PFSK-1 (cell line): ENCODE data around the gene PDCD2L. TPM values are rescaled to one million over a fixed set of nuclear protein-coding genes. Genes with fewer than 3 reads are reported as not detected.
A peak's percentile ranks its signal among the peaks of the same experiment; 100 is the strongest.

Source experiments
- FOXP2 ChIP-seq: optimal IDR thresholded peaks from 2 replicates; pipeline ENCODE3; 2011; ENCODE audit warnings: borderline replicate concordance, control low read depth, inconsistent platforms; ENCODE audit not compliant: insufficient read depth; ENCODE audit errors: extremely low read length, extremely low read depth
- POLR2AphosphoS5 ChIP-seq: IDR thresholded peaks from 2 replicates; pipeline ENCODE4 v1.6.1; 2012; ENCODE audit warnings: low read depth, mild to moderate bottlenecking, control low read depth, low read length, moderate library complexity
- SIN3A ChIP-seq: IDR thresholded peaks from 2 replicates; pipeline ENCODE4 v1.6.1; 2012; ENCODE audit warnings: mild to moderate bottlenecking, low read length, moderate library complexity, borderline replicate concordance; ENCODE audit not compliant: insufficient read depth
- TAF1 ChIP-seq: IDR thresholded peaks from 2 replicates; pipeline ENCODE4 v1.6.1; 2012; ENCODE audit warnings: low read length, control low read depth, borderline replicate concordance; ENCODE audit not compliant: insufficient read depth
- polyA plus RNA-seq: library from polyadenylated mRNA; unstranded; fragments of >200 nt; gene quantifications from one replicate; pipeline ENCODE4 v1.2.1, GENCODE V29; 2012; ENCODE audit warnings: low read depth, missing spikeins; ENCODE audit not compliant: insufficient read length
- TF ChIP-seq, protein P1 (sequence below), 2 experiments: IDR thresholded peaks; 2 replicates each; pipeline versions ENCODE4 v1.6.1 to v1.8.0; 2011 to 2012; ENCODE audit warnings: low read depth in 2 of 2, low read length in 2 of 2, control low read depth in 1 of 2, inconsistent platforms in 1 of 2, mild to moderate bottlenecking in 1 of 2, moderate library complexity in 1 of 2; ENCODE audit not compliant: insufficient read depth in 1 of 2

Gene PDCD2L, protein sequence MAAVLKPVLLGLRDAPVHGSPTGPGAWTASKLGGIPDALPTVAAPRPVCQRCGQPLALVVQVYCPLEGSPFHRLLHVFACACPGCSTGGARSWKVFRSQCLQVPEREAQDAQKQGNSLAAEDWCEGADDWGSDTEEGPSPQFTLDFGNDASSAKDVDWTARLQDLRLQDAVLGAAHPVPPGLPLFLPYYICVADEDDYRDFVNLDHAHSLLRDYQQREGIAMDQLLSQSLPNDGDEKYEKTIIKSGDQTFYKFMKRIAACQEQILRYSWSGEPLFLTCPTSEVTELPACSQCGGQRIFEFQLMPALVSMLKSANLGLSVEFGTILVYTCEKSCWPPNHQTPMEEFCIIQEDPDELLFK
- 13.8 TPM for polyA plus RNA-seq

DNA sequence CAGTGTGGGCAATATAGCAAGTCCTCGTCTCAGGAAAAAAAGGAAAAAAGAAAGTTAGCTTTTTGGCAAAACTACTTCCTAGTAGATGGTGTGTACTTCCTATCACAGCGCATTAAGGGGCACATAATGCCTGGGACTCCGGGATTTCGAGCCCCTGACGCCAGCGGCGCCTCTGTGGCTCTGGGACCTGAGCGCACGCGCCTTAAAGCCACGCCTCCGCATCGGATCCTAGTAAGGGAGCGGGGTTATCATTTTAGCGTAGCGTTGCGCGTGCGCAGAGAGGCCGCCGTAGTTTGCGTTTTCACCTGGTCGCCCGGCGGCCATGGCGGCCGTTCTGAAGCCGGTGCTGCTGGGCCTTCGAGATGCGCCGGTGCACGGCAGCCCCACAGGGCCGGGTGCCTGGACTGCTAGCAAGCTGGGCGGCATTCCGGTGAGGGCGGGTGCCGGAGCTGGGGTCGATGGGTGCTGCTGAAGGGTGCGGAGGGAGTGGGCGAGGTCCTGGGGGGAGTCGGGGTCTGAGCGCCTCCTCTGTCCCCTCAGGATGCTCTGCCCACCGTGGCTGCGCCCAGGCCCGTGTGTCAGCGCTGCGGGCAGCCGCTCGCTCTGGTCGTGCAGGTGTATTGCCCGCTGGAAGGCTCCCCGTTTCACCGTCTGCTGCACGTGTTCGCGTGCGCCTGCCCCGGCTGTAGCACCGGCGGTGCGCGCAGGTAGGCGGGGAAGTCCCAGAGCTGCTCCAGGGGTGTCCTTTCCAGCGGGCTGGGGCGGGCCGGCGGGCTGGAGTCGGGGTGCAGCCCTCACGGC is at the start of gene PDCD2L:
PDCD2L (plus strand) TSS at position 291 of the 801 bp plus-strand sequence; CDS start at position 323, 32 bp downstream.
- TF ChIP-seq TAF1 (peak; percentile 57; the same call in 1 of the 2 replicates), FOXP2 (peak; percentile 80), POLR2AphosphoS5 (0 out of 2 replicates have a peak, but pooled peaks have one; percentile 73), SIN3A (no peak)
- TF ChIP-seq, protein P1, sequence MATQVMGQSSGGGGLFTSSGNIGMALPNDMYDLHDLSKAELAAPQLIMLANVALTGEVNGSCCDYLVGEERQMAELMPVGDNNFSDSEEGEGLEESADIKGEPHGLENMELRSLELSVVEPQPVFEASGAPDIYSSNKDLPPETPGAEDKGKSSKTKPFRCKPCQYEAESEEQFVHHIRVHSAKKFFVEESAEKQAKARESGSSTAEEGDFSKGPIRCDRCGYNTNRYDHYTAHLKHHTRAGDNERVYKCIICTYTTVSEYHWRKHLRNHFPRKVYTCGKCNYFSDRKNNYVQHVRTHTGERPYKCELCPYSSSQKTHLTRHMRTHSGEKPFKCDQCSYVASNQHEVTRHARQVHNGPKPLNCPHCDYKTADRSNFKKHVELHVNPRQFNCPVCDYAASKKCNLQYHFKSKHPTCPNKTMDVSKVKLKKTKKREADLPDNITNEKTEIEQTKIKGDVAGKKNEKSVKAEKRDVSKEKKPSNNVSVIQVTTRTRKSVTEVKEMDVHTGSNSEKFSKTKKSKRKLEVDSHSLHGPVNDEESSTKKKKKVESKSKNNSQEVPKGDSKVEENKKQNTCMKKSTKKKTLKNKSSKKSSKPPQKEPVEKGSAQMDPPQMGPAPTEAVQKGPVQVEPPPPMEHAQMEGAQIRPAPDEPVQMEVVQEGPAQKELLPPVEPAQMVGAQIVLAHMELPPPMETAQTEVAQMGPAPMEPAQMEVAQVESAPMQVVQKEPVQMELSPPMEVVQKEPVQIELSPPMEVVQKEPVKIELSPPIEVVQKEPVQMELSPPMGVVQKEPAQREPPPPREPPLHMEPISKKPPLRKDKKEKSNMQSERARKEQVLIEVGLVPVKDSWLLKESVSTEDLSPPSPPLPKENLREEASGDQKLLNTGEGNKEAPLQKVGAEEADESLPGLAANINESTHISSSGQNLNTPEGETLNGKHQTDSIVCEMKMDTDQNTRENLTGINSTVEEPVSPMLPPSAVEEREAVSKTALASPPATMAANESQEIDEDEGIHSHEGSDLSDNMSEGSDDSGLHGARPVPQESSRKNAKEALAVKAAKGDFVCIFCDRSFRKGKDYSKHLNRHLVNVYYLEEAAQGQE (IDR thresholded peaks at IDR 0.05; ENCODE audit: insufficient read depth in 1 of 2, low read depth in 2 of 2, low read length in 2 of 2), result no peak

DNA sequence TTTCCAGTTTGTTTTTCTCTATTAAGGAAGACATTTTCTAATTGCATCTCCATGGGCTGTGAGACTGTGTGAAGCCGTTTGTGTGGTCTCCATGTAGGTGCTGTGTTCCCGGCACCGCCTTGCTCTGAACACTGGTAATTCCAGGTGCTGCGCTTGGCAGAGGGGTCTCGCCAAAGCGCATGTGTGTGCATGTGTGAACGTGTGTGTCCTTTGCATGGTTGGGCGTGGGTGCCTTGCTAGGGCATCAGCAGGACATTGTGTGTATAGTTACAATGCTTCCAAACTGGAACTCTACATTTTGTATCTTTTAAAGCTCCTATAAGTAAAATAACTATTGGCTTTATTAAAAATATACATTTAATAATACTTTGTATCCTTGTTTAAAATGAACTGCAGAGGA is 49.0 kb upstream of the PDCD2L start:
- TF ChIP-seq POLR2AphosphoS5 (no peak), FOXP2 (no peak), TAF1 (no peak), SIN3A (no peak)
- TF ChIP-seq, protein P1 (IDR thresholded peaks at IDR 0.05; ENCODE audit: insufficient read depth in 1 of 2, low read depth in 2 of 2, low read length in 2 of 2), result no peak

DNA sequence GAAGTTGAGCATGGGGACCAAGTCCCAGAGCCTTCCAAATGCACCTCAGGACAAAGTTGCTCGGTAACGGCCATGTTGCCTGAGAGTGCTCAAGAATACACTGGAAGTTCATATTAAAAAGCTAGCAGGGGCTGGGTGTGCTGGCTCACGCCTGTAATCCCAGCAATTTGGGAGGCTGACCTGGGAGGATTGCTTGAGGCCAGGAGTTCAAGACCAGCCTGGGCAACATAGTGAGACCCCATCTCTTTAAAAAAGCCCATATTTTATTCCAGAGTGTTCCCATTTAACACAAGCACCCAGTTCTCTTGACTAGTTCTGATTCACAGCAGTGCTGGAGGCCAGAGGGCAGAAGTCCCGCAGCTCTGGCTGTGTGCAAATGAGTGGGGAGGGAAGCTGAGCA is 47.3 kb upstream of the PDCD2L start:
- TF ChIP-seq POLR2AphosphoS5, result no peak
- TF ChIP-seq SIN3A, result no peak
- no peak for TF ChIP-seq TAF1
- TF ChIP-seq, protein P1 (IDR thresholded peaks at IDR 0.05; ENCODE audit: insufficient read depth in 1 of 2, low read depth in 2 of 2, low read length in 2 of 2), result no peak
- TF ChIP-seq FOXP2, result no peak

DNA sequence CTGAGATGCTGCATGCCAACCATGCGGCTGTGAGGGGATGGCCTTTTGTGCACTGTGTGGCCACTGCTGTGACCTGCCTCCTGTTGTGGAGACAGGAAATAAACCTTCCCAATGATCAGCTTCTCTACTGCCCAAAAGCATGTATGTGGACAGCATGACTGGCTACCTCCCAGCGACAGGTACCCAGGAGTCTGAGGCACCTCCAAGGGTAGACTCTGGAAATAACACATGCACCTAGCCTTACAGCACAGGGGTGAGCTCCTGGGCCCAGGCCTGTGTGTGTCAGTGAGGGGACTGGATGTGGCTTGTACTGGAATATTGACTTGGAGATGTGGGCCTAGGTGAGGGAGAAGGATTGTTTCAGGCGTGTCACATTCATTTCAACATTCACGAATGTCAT is 46.8 kb upstream of the PDCD2L start:
- no peak for TF ChIP-seq FOXP2
- TF ChIP-seq SIN3A, result no peak

DNA sequence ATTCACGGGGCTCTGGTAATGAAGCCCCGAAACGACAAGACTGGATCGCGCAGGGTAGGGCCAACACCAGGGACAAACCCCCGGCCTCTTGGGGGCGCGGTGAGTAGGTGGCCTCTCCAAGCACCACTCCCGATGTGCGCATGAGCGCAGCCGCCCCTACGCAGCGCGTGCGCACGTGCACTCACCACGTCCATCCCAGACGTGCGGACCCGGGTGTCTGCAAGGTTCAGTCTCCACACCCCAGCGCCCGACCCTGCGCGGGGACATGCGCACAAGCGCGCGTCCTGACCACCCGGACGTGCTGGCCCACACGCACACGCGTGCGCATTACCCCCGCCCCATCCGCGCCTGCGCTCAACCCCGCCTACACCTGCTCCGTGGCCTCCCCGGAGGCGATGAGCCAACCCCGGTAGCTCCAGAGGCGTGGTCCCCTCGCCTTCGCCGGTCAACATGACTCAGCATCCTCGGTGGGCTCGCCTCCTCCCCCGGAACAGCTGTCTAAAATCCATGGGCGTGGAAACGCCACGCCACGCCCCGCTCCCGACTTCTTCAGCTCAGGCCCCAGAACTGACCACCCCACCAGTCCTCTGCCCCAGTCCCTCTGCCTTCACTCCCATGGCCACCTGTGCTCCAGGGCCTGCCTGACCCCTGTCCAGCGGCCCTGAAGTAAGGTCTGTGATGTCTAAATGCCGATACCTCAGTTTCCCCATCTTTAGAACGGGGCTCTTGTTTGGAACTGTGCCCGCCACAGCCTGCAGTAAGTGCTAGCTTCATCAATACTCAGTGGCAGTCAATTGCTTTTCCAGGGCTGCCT is 44.9 kb upstream of the PDCD2L start:
- TF ChIP-seq, protein P1 (IDR thresholded peaks at IDR 0.05; ENCODE audit: insufficient read depth in 1 of 2, low read depth in 2 of 2, low read length in 2 of 2), result no peak
- TF ChIP-seq SIN3A (0 out of 2 replicates have a peak, but pooled peaks have one; percentile 12), POLR2AphosphoS5 (no peak), FOXP2 (peak; percentile 26), TAF1 (no peak)
